ENCODE measurements around the gene GPX4. TPM values are rescaled to one million over a fixed set of nuclear protein-coding genes. Genes with fewer than 3 reads are reported as not detected.

GPX4 gene
- polyA plus RNA-seq, 3 donors: 459 to 508 (median 493) TPM

DNA sequence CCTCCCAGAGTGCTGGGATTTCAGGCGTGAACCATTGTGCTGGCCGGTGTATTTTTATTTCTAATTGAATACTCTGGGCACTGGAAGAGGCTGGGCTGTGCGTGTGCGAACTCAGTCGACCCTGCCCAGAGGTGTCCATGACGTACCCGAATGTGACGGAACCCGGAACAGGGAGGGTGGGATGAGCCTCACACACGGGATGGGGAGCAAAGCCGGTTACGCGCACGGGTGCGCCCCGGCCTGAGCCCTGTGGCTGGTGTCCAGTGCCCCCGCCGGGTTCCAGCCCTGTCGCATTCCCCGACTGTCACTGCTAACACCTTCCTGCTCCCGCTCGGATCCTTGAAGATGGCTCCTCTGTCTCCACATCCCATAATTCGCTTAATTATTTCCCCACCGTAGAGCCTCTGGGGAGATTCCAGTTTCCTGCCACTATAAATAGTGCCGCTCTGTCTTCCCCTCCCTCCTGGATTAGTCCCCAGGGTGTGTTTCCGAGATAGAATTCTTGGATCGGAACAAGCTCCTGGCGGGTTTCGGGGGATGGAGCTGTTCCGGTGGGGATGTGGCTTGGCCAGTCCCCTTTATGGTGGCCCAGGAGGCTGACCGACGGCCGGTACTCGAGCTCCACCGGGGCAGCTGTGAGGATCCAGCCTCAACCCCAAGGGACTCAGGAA is 48.3 kb downstream of the GPX4 start:
- Histone ChIP-seq H3K9ac (ENCODE audit: insufficient read depth, low read length, poor library complexity, severe bottlenecking) (no peak overlapping the region), H3K79me2 (ENCODE audit: insufficient read depth, low read length) (peaks cover 73% of the 10 kb centered on the region), H3K4me1 (ENCODE audit: control insufficient read depth in 1 of 2, insufficient read depth in 2 of 2, low read length in 2 of 2) (peaks cover 23 to 31% of the 10 kb centered on the region in 2 donors), H2AFZ (ENCODE audit: insufficient read depth, low read depth, low read length, poor library complexity, severe bottlenecking) (no peak overlapping the region), H3K4me3 (replicated peaks in 1 of 3; ENCODE audit: low read depth in 2 of 3, low read length in 3 of 3) (no peak overlapping the region), H3K27me3 (ENCODE audit: control insufficient read depth in 2 of 2, insufficient read depth in 2 of 2, low read length in 2 of 2) (no peaks in the 10 kb centered on the region), H3K27ac (ENCODE audit: low read depth in 1 of 2, low read length in 2 of 2) (peak overlapping the region in 1 of 2 donors; percentile 45), H3K4me2 (replicated peaks; ENCODE audit: extremely low read depth, low read length, poor library complexity, severe bottlenecking) (no peak overlapping the region), H3K36me3 (replicated peaks in 1 of 2; ENCODE audit: control insufficient read depth in 1 of 2, insufficient read depth in 2 of 2, low read length in 2 of 2) (peaks cover 54 to 55% of the 10 kb centered on the region in 2 donors), H3K9me3 (replicated peaks in 1 of 2; ENCODE audit: control insufficient read depth in 1 of 2, insufficient read depth in 1 of 2, low read length in 2 of 2) (no peaks in the 10 kb centered on the region), H4K20me1 (ENCODE audit: insufficient read depth, low read length) (peaks cover 89% of the 10 kb centered on the region)
- no peak overlapping the region for H3K4me3 Mint-ChIP-seq
- H3K27me3 Mint-ChIP-seq (ENCODE audit: low read depth in 3 of 3): no peaks in the 10 kb centered on the region
- DNase-seq: no peak
- peaks cover 0 to 5% (median 0%) of the 10 kb centered on the region in 7 donors for H3K9me3 Mint-ChIP-seq
- TF ChIP-seq, protein P1, sequence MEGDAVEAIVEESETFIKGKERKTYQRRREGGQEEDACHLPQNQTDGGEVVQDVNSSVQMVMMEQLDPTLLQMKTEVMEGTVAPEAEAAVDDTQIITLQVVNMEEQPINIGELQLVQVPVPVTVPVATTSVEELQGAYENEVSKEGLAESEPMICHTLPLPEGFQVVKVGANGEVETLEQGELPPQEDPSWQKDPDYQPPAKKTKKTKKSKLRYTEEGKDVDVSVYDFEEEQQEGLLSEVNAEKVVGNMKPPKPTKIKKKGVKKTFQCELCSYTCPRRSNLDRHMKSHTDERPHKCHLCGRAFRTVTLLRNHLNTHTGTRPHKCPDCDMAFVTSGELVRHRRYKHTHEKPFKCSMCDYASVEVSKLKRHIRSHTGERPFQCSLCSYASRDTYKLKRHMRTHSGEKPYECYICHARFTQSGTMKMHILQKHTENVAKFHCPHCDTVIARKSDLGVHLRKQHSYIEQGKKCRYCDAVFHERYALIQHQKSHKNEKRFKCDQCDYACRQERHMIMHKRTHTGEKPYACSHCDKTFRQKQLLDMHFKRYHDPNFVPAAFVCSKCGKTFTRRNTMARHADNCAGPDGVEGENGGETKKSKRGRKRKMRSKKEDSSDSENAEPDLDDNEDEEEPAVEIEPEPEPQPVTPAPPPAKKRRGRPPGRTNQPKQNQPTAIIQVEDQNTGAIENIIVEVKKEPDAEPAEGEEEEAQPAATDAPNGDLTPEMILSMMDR (IDR thresholded peaks at IDR 0.05): no peak
- peak overlapping the region in 3 of 7 donors; percentile 59 to 82 (median 80) for H3K27ac Mint-ChIP-seq
- H3K4me1 Mint-ChIP-seq: peaks cover 25% of the 10 kb centered on the region
- peaks cover 19 to 55% of the 10 kb centered on the region in 2 donors for H3K36me3 Mint-ChIP-seq
- 96% methylated on average over 22 of the region's 35 CpGs for WGBS (ENCODE audit: insufficient coverage)
- intact Hi-C loops (cut with micrococcal nuclease): no loop called here

DNA sequence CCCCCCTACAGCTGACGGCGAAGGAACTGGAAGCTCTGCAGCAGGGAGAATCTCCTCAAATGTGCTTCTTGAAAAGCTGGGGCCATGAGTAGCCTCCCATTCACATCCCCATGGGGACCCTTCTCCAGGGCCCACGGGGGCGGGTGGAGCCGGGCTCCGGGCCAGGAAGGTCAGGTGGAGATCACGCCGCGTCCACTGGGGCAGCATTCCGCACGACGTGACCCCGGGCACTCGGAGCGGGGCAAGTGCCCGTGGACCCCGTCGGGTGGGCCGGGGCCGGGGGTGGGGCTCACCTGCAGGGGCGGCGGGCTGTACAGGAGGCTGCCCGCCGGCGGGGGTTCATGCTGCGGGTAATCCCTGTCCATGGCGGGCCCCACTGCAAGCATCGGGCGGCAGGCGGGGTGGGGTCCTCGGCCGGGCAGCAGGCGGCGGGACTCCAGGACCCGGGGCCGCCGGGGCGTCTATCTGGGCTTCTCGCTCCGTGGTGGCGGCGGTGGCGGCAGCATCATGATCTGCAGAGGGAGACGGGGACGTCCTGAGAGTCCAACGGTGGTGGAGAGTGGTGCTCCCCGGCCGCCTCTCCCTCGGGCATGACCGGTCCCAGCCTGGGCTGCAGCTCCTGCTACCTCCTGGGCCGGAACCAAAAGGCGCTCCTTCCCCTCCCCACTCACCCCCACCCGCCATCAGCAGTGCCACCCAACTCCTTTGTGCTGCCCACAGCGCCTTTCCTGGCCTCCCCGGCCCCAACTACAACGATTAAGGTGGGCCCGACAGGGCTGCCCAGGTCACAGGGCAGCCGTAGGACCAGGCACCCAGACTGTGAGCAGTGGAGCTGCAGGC is 50.3 kb downstream of the GPX4 start:
- peaks cover 23% of the 10 kb centered on the region for H3K4me1 Mint-ChIP-seq
- H3K9me3 Mint-ChIP-seq: peaks cover 0 to 5% (median 0%) of the 10 kb centered on the region in 7 donors
- 96% methylated on average over 52 of the region's 58 CpGs for WGBS (ENCODE audit: insufficient coverage)
- peak overlapping the region in 6 of 7 donors; percentile 50 to 88 (median 78) for H3K27ac Mint-ChIP-seq
- H3K27me3 Mint-ChIP-seq (ENCODE audit: low read depth in 3 of 3): no peaks in the 10 kb centered on the region
- no peaks in the 10 kb centered on the region for H3K27me3 ChIP-seq (ENCODE audit: control insufficient read depth in 2 of 2, insufficient read depth in 2 of 2, low read length in 2 of 2)
- H2AFZ ChIP-seq (ENCODE audit: insufficient read depth, low read depth, low read length, poor library complexity, severe bottlenecking): no peak overlapping the region
- H3K79me2 ChIP-seq (ENCODE audit: insufficient read depth, low read length): peaks cover 93% of the 10 kb centered on the region
- peaks cover 95% of the 10 kb centered on the region for H4K20me1 ChIP-seq (ENCODE audit: insufficient read depth, low read length)
- peak overlapping the region; percentile 58 to 69 for H3K4me3 Mint-ChIP-seq
- peaks cover 23 to 31% of the 10 kb centered on the region in 2 donors for H3K4me1 ChIP-seq (ENCODE audit: control insufficient read depth in 1 of 2, insufficient read depth in 2 of 2, low read length in 2 of 2)
- H3K9me3 ChIP-seq (replicated peaks in 1 of 2; ENCODE audit: control insufficient read depth in 1 of 2, insufficient read depth in 1 of 2, low read length in 2 of 2): no peaks in the 10 kb centered on the region
- H3K4me2 ChIP-seq (replicated peaks; ENCODE audit: extremely low read depth, low read length, poor library complexity, severe bottlenecking): peak overlapping the region; percentile 76
- TF ChIP-seq, protein P1 (IDR thresholded peaks at IDR 0.05): no peak
- intact Hi-C loops (cut with micrococcal nuclease): no loop called here
- H3K27ac ChIP-seq (ENCODE audit: low read depth in 1 of 2, low read length in 2 of 2): peak overlapping the region; percentile 79 to 81
- H3K36me3 ChIP-seq (replicated peaks in 1 of 2; ENCODE audit: control insufficient read depth in 1 of 2, insufficient read depth in 2 of 2, low read length in 2 of 2): peaks cover 44 to 54% of the 10 kb centered on the region in 2 donors
- peaks cover 20 to 61% of the 10 kb centered on the region in 2 donors for H3K36me3 Mint-ChIP-seq
- H3K4me3 ChIP-seq (replicated peaks in 1 of 3; ENCODE audit: low read depth in 2 of 3, low read length in 3 of 3): peak overlapping the region in 1 of 3 experiments; percentile 68
- DNase-seq: no peak
- peak overlapping the region; percentile 50 for H3K9ac ChIP-seq (ENCODE audit: insufficient read depth, low read length, poor library complexity, severe bottlenecking)

Measured in CD14-positive monocyte (primary cell).